HepG2 (cell line): ENCODE measurements around the gene TRMT112. TPM values are rescaled to one million over a fixed set of nuclear protein-coding genes. Genes with fewer than 3 reads are reported as not detected.
A peak's percentile ranks its signal among the peaks of the same experiment; 100 is the strongest.

Experiments
- BRCA1 ChIP-seq: sonication (generic); formaldehyde crosslinking; IDR thresholded peaks from 2 replicates; pipeline ENCODE4 v1.4.0; 2020; ENCODE audit warnings: missing genetic modification reagents
- HOXA9 ChIP-seq: sonication (generic); formaldehyde crosslinking; IDR thresholded peaks from 2 replicates; pipeline ENCODE4 v1.8.1; 2022; ENCODE audit warnings: missing genetic modification reagents, mild to moderate bottlenecking, moderate library complexity, borderline replicate concordance
- IRX3 ChIP-seq: sonication (generic); formaldehyde crosslinking; IDR thresholded peaks from 2 replicates; pipeline ENCODE4 v1.8.1; 2023; ENCODE audit warnings: mild to moderate bottlenecking, low read depth, missing genetic modification reagents, borderline replicate concordance
- RBAK ChIP-seq: sonication (generic); formaldehyde crosslinking; IDR thresholded peaks from 2 replicates; pipeline ENCODE4 v1.5.1; 2020; ENCODE audit warnings: mild to moderate bottlenecking, missing genetic modification reagents
- SOX6 ChIP-seq, 2 experiments: fragments of 450-650 bp in 1 of 2; sonication (generic) in 1 of 2; formaldehyde crosslinking in 1 of 2; IDR thresholded peaks; 2 replicates each; pipeline versions ENCODE4 v1.4.0 to v1.6.1; 2017 to 2020; ENCODE audit warnings: antibody characterized with exemption in 1 of 2, mild to moderate bottlenecking in 1 of 2, missing genetic modification reagents in 1 of 2
- TAF1 ChIP-seq: sonication (generic); formaldehyde crosslinking; IDR thresholded peaks from 2 replicates; pipeline ENCODE4 v1.4.0; 2020; ENCODE audit warnings: missing genetic modification reagents
- ZBTB8A ChIP-seq: sonication (generic); formaldehyde crosslinking; IDR thresholded peaks from 2 replicates; pipeline ENCODE4 v1.4.0; 2020; ENCODE audit warnings: mild to moderate bottlenecking, low read depth, missing genetic modification reagents, borderline replicate concordance
- ZFP82 ChIP-seq: sonication (generic); formaldehyde crosslinking; IDR thresholded peaks from 2 replicates; pipeline ENCODE4 v1.5.1; 2020; ENCODE audit warnings: mild to moderate bottlenecking, missing genetic modification reagents, borderline replicate concordance
- ZNF160 ChIP-seq: sonication (generic); formaldehyde crosslinking; IDR thresholded peaks from 2 replicates; pipeline ENCODE4 v1.8.0; 2022; ENCODE audit warnings: mild to moderate bottlenecking, inconsistent platforms, missing genetic modification reagents
- ZNF207 ChIP-seq: fragments of 450-650 bp; IDR thresholded peaks from 2 replicates; pipeline ENCODE4 v1.6.1; 2016; ENCODE audit warnings: antibody characterized with exemption, borderline replicate concordance
- ZNF24 ChIP-seq: fragments of 450-650 bp; IDR thresholded peaks from 2 replicates; pipeline ENCODE4 v1.6.1; 2017; ENCODE audit warnings: antibody characterized with exemption, mild to moderate bottlenecking
- ZNF260 ChIP-seq: sonication (generic); formaldehyde crosslinking; IDR thresholded peaks from 2 replicates; pipeline ENCODE4 v1.4.0; 2020; ENCODE audit warnings: missing genetic modification reagents, low read depth, mild to moderate bottlenecking, borderline replicate concordance
- ZNF589 ChIP-seq: sonication (generic); formaldehyde crosslinking; conservative IDR thresholded peaks from 2 replicates; pipeline ENCODE4 v1.8.0; 2022; ENCODE audit warnings: mild to moderate bottlenecking, moderate library complexity, missing genetic modification reagents
- ZNF772 ChIP-seq: sonication (generic); formaldehyde crosslinking; IDR thresholded peaks from 2 replicates; pipeline ENCODE4 v1.5.0; 2020; ENCODE audit warnings: mild to moderate bottlenecking, missing genetic modification reagents
- polyA plus RNA-seq, 8 experiments: library from polyadenylated mRNA; depleted of rRNA in 3 of 8; stranded (reverse) in 7 of 8; unstranded in 1 of 8; fragments of >200 nt; fragmentation: Illumina TruSeq in 4 of 8; extraction: Trizol in 4 of 8; gene quantifications; 2 replicates each; pipeline versions ENCODE4 v1.2.1 to v1.2.3, GENCODE V29; 2011 to 2016; ENCODE audit warnings: low read depth in 4 of 8, missing spikeins in 1 of 8, mixed read lengths in 1 of 8; ENCODE audit not compliant: insufficient read depth in 1 of 8
- total RNA-seq, 5 experiments: library from RNA; depleted of rRNA; stranded (reverse); fragments of >200 nt; fragmentation: Illumina TruSeq; extraction: Trizol; gene quantifications; 2 replicates each; pipeline ENCODE4 v1.2.3, GENCODE V29; 2016; ENCODE audit warnings: low read depth in 1 of 5
- TF ChIP-seq, protein P1 (sequence below): sonication (generic); formaldehyde crosslinking; IDR thresholded peaks from 2 replicates; pipeline ENCODE4 v1.4.0; 2020; ENCODE audit warnings: mild to moderate bottlenecking, missing genetic modification reagents
- TF ChIP-seq, protein P2 (sequence below): sonication (generic); formaldehyde crosslinking; IDR thresholded peaks from 2 replicates; pipeline ENCODE4 v1.5.1; 2020; ENCODE audit warnings: mild to moderate bottlenecking, missing genetic modification reagents, borderline replicate concordance

The TRMT112 gene
- total and polyA plus RNA-seq, 2 of the 13 experiments (the other 11 are each of a cell fraction or from before 2014, with no cell fraction given) = 186 to 409 TPM

DNA sequence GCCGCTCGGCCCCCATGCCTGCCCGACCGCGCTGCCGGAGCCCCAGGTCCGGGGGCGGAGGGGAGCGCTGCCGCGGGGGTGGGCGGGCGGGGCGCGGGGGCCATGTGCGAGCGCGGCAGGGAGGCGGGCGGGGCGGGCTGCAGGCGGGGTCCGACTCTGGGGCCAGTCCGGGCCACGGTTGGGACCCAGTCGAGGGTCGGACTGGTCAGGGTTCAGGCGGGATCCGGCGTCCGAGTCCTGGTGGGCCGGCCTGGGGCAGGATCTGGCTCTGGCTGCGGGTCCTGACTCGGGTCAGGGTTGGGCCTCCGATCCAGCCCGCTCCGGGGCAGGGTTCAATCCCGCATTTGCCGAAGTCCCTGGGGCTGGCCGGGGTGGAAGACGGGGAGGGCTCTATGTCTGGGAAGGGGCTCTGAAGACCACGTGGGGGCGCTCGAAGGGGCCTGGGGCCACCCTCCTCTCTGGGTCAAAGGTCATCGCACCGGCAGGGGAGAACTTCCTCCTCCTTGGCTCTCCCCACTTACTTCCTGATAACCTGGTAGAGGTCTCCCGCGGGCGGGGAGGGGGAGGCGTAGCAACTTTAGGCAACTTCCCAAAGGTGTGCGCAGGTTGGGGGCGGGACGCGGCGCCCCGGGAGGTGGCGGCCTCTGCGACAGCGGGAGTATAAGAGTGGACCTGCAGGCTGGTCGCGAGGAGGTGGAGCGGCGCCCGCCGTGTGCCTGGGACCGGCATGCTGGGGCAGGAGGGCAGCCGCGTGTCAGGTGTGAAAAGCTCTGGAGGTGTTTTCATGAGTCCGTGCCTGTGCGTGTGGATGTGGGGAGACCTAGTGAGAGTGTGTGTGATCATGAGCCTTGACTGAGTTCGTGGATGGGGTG is 11.4 kb downstream of the TRMT112 start (continued):
- TF ChIP-seq, protein P1, sequence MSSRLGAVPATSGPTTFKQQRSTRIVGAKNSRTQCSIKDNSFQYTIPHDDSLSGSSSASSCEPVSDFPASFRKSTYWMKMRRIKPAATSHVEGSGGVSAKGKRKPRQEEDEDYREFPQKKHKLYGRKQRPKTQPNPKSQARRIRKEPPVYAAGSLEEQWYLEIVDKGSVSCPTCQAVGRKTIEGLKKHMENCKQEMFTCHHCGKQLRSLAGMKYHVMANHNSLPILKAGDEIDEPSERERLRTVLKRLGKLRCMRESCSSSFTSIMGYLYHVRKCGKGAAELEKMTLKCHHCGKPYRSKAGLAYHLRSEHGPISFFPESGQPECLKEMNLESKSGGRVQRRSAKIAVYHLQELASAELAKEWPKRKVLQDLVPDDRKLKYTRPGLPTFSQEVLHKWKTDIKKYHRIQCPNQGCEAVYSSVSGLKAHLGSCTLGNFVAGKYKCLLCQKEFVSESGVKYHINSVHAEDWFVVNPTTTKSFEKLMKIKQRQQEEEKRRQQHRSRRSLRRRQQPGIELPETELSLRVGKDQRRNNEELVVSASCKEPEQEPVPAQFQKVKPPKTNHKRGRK (CRISPR knock-in tag) = no peak
- TF ChIP-seq ZNF160 (CRISPR knock-in tag) (no peak), ZNF260 (CRISPR knock-in tag) (no peak), BRCA1 (CRISPR knock-in tag) (no peak), RBAK (CRISPR knock-in tag) (no peak), ZFP82 (CRISPR knock-in tag) (0 out of 2 replicates have a peak, but pooled peaks have one; percentile 59), SOX6 (IDR thresholded peaks at IDR 0.05) (no peak), SOX6 (CRISPR knock-in tag; IDR thresholded peaks at IDR 0.05) (peak; percentile 49), IRX3 (CRISPR knock-in tag) (no peak), ZNF24 (no peak), ZNF207 (no peak), ZNF772 (CRISPR knock-in tag) (no peak; the same call in 1 of the 2 replicates), ZNF589 (no peak), HOXA9 (CRISPR knock-in tag) (no peak), ZBTB8A (CRISPR knock-in tag) (no peak), TAF1 (CRISPR knock-in tag) (peak; percentile 63; the same call in 1 of the 2 replicates)
- TF ChIP-seq, protein P2, sequence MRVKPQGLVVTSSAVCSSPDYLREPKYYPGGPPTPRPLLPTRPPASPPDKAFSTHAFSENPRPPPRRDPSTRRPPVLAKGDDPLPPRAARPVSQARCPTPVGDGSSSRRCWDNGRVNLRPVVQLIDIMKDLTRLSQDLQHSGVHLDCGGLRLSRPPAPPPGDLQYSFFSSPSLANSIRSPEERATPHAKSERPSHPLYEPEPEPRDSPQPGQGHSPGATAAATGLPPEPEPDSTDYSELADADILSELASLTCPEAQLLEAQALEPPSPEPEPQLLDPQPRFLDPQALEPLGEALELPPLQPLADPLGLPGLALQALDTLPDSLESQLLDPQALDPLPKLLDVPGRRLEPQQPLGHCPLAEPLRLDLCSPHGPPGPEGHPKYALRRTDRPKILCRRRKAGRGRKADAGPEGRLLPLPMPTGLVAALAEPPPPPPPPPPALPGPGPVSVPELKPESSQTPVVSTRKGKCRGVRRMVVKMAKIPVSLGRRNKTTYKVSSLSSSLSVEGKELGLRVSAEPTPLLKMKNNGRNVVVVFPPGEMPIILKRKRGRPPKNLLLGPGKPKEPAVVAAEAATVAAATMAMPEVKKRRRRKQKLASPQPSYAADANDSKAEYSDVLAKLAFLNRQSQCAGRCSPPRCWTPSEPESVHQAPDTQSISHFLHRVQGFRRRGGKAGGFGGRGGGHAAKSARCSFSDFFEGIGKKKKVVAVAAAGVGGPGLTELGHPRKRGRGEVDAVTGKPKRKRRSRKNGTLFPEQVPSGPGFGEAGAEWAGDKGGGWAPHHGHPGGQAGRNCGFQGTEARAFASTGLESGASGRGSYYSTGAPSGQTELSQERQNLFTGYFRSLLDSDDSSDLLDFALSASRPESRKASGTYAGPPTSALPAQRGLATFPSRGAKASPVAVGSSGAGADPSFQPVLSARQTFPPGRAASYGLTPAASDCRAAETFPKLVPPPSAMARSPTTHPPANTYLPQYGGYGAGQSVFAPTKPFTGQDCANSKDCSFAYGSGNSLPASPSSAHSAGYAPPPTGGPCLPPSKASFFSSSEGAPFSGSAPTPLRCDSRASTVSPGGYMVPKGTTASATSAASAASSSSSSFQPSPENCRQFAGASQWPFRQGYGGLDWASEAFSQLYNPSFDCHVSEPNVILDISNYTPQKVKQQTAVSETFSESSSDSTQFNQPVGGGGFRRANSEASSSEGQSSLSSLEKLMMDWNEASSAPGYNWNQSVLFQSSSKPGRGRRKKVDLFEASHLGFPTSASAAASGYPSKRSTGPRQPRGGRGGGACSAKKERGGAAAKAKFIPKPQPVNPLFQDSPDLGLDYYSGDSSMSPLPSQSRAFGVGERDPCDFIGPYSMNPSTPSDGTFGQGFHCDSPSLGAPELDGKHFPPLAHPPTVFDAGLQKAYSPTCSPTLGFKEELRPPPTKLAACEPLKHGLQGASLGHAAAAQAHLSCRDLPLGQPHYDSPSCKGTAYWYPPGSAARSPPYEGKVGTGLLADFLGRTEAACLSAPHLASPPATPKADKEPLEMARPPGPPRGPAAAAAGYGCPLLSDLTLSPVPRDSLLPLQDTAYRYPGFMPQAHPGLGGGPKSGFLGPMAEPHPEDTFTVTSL (CRISPR knock-in tag) = no peak
